GM12891 (cell line): ENCODE measurements around the gene RSPH1.

Source experiments
- POLR2A ChIP-seq: IDR thresholded peaks from 2 replicates; pipeline ENCODE4 v1.6.1; 2011; ENCODE audit warnings: low read depth, low read length, control low read depth
- POLR2AphosphoS5 ChIP-seq: IDR thresholded peaks from 2 replicates; pipeline ENCODE4 v1.6.1; 2011; ENCODE audit warnings: low read depth, low read length, control low read depth
- POU2F2 ChIP-seq: IDR thresholded peaks from 2 replicates; pipeline ENCODE4 v1.6.1; 2011; ENCODE audit warnings: low read depth, mild to moderate bottlenecking, control low read depth, low read length, moderate library complexity
- SPI1 ChIP-seq: IDR thresholded peaks from 2 replicates; pipeline ENCODE4 v1.6.1; 2011; ENCODE audit warnings: low read depth, low read length, control low read depth
- TAF1 ChIP-seq: IDR thresholded peaks from 2 replicates; pipeline ENCODE4 v1.6.1; 2011; ENCODE audit warnings: low read depth, low read length, control low read depth

DNA sequence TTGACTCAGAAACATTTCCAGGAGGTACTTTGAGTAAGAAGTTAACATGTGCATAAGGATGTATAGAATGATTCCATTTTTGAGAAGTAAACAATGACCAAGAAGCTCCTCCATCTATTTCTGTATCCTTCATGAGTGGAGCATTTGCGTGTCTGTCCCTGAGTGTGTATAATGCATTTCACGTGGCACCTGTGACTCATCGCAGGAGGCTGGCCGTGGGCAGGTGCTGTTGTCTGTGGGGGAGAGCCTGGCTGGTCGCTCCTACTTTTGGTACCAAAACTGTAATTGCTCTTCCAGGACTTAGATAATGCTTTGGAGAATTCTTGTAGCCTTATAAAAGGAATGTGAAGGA is 34.1 kb upstream of the RSPH1 start:
- TF ChIP-seq TAF1 = no peak
- TF ChIP-seq POLR2AphosphoS5 = no peak
- no peak for TF ChIP-seq SPI1
- TF ChIP-seq POLR2A = no peak
- TF ChIP-seq POU2F2 = no peak
